ENCODE measurements around the gene GGTA1.
"Not testable (repeated sequence)": the region's sequence is repeated elsewhere in the genome, so short reads cannot be mapped to it uniquely, and the experiment has no call there.

Gene GGTA1

GRCh38 chr9:121459513-121459912, 40.1 kb downstream of the GGTA1 start:
- H3K4me3 ChIP-seq (ENCODE audit: low read length): no peak overlapping the region
- H3F3A ChIP-seq (ENCODE audit: control insufficient read depth, insufficient read depth): no peaks in the 10 kb centered on the region
- H3K9me3 ChIP-seq (ENCODE audit: control insufficient read depth, insufficient read depth, low read length): no peaks in the 10 kb centered on the region
- no peaks in the 10 kb centered on the region for H3K9me2 ChIP-seq (replicated peaks; ENCODE audit: control insufficient read depth, low read length)
- H3K79me2 ChIP-seq (ENCODE audit: control insufficient read depth, low read length): no peaks in the 10 kb centered on the region
- H3K4me2 ChIP-seq (ENCODE audit: low read length): no peak overlapping the region
- no peaks in the 10 kb centered on the region for H4K20me1 ChIP-seq (ENCODE audit: control insufficient read depth, insufficient read depth, low read depth, low read length)
- H3K27ac ChIP-seq (ENCODE audit: low read depth, low read length): no peak overlapping the region
- H3K4me1 ChIP-seq (ENCODE audit: control insufficient read depth, low read length): no peaks in the 10 kb centered on the region
- peaks cover 21% of the 10 kb centered on the region for H3K27me3 ChIP-seq (ENCODE audit: control insufficient read depth, low read length)
- H3K36me3 ChIP-seq (ENCODE audit: control insufficient read depth, low read length): no peaks in the 10 kb centered on the region
- TF ChIP-seq EZH2phosphoT487 (IDR thresholded peaks at IDR 0.05; ENCODE audit: borderline replicate concordance, low read length) (no peak), CTCF (IDR thresholded peaks at IDR 0.05; ENCODE audit: low read depth, low read length, poor library complexity, severe bottlenecking) (no peak)

GRCh38 chr9:121458449-121458848, 41.2 kb downstream of the GGTA1 start:
- peaks cover 21% of the 10 kb centered on the region for H3K27me3 ChIP-seq (ENCODE audit: control insufficient read depth, low read length)
- H4K20me1 ChIP-seq (ENCODE audit: control insufficient read depth, insufficient read depth, low read depth, low read length); H3K79me2 ChIP-seq (ENCODE audit: control insufficient read depth, low read length); H3K36me3 ChIP-seq (ENCODE audit: control insufficient read depth, low read length); H3K9me3 ChIP-seq (ENCODE audit: control insufficient read depth, insufficient read depth, low read length); H3K9me2 ChIP-seq (replicated peaks; ENCODE audit: control insufficient read depth, low read length); H3F3A ChIP-seq (ENCODE audit: control insufficient read depth, insufficient read depth); H3K4me1 ChIP-seq (ENCODE audit: control insufficient read depth, low read length); H3K4me3 ChIP-seq (ENCODE audit: low read length); H3K27ac ChIP-seq (ENCODE audit: low read depth, low read length); H3K4me2 ChIP-seq (ENCODE audit: low read length): not testable (repeated sequence)

GRCh38 chr9:121455527-121456239, 44.0 kb downstream of the GGTA1 start:
- peaks cover 12% of the 10 kb centered on the region for H3K27me3 ChIP-seq (ENCODE audit: control insufficient read depth, low read length)

More at GRCh38 chr9:121455527-121456239, 44.0 kb downstream of the GGTA1 start:
- no peaks in the 10 kb centered on the region for H3F3A ChIP-seq (ENCODE audit: control insufficient read depth, insufficient read depth)
- no peak overlapping the region for H3K4me3 ChIP-seq (ENCODE audit: low read length)
- no peaks in the 10 kb centered on the region for H3K9me3 ChIP-seq (ENCODE audit: control insufficient read depth, insufficient read depth, low read length)
- no peak for TF ChIP-seq EZH2phosphoT487 (IDR thresholded peaks at IDR 0.05; ENCODE audit: borderline replicate concordance, low read length)
- no peak for TF ChIP-seq CTCF (IDR thresholded peaks at IDR 0.05; ENCODE audit: low read depth, low read length, poor library complexity, severe bottlenecking)
- H3K27ac ChIP-seq (ENCODE audit: low read depth, low read length): no peak overlapping the region
- no peak overlapping the region for H3K4me2 ChIP-seq (ENCODE audit: low read length)
- no peaks in the 10 kb centered on the region for H3K4me1 ChIP-seq (ENCODE audit: control insufficient read depth, low read length)
- H4K20me1 ChIP-seq (ENCODE audit: control insufficient read depth, insufficient read depth, low read depth, low read length): no peaks in the 10 kb centered on the region
- H3K79me2 ChIP-seq (ENCODE audit: control insufficient read depth, low read length): no peaks in the 10 kb centered on the region
- H3K9me2 ChIP-seq (replicated peaks; ENCODE audit: control insufficient read depth, low read length): no peaks in the 10 kb centered on the region
- H3K36me3 ChIP-seq (ENCODE audit: control insufficient read depth, low read length): no peaks in the 10 kb centered on the region

Data from DOHH2 (cell line).